ENCODE measurements around the gene VPS13D. TPM values are rescaled to one million over a fixed set of nuclear protein-coding genes. Genes with fewer than 3 reads are reported as not detected.

Gene VPS13D
- polyA plus RNA-seq, 1 of the 3 experiments (the other 2 are of a cell fraction), result 15.0 TPM

- Histone ChIP-seq H3K4me1 (ENCODE audit: control insufficient read depth in 1 of 2, insufficient read depth in 2 of 2, low read depth in 1 of 2, low read length in 1 of 2) (peaks cover 10 to 26% of the 10 kb centered on the region in 2 experiments; a peak in 3 of 4 replicates), H3F3A (replicated peaks; ENCODE audit: insufficient read depth) (peaks cover 5% of the 10 kb centered on the region), H3K9ac (no peak overlapping the region), H4K20me1 (ENCODE audit: insufficient read depth) (no peaks in the 10 kb centered on the region), H3K9me3 (no peaks in the 10 kb centered on the region), H2AFZ (ENCODE audit: low read depth) (no peak overlapping the region), H3K27ac (ENCODE audit: low read depth in 2 of 2, low read length in 1 of 2) (no peak overlapping the region), H3K4me3 (ENCODE audit: low read depth in 2 of 2, low read length in 1 of 2) (no peak overlapping the region), H3K79me2 (ENCODE audit: insufficient read depth) (no peaks in the 10 kb centered on the region), H3K9me2 (no peaks in the 10 kb centered on the region), H3K4me2 (no peak overlapping the region), H3K27me3 (ENCODE audit: insufficient read depth) (no peaks in the 10 kb centered on the region), H3K36me3 (replicated peaks in 1 of 2; ENCODE audit: control insufficient read depth in 1 of 2, insufficient read depth in 2 of 2, low read length in 1 of 2) (peaks cover 0 to 6% of the 10 kb centered on the region in 2 experiments)
- 93% methylated on average over 7 of the region's 7 CpGs for WGBS (ENCODE audit: low lambda C conversion rate)
- DNase-seq, result no peak
- TF ChIP-seq RAD21 (IDR thresholded peaks at IDR 0.05; ENCODE audit: low read length), result no peak
- TF ChIP-seq POLR2AphosphoS5 (IDR thresholded peaks at IDR 0.05; ENCODE audit: low read depth, low read length), result no peak
- no peak for TF ChIP-seq SIN3A (IDR thresholded peaks at IDR 0.05; ENCODE audit: borderline replicate concordance, low read depth, low read length)
- TF ChIP-seq TAF1 (IDR thresholded peaks at IDR 0.05; ENCODE audit: borderline replicate concordance, low read depth, low read length), result no peak
- TF ChIP-seq YY1 (IDR thresholded peaks at IDR 0.05; ENCODE audit: low read depth), result no peak
- TF ChIP-seq EP300 (IDR thresholded peaks at IDR 0.05; ENCODE audit: borderline replicate concordance in 1 of 2, low read depth in 1 of 2, low read length in 1 of 2), result no peak
- TF ChIP-seq RFX5 (IDR thresholded peaks at IDR 0.05; ENCODE audit: low read length), result no peak
- no peak for TF ChIP-seq TCF12 (IDR thresholded peaks at IDR 0.05)
- no peak for TF ChIP-seq CTCF (IDR thresholded peaks at IDR 0.05)
- no peak for TF ChIP-seq FOXM1 (IDR thresholded peaks at IDR 0.05; ENCODE audit: low read depth)
- TF ChIP-seq MAX (IDR thresholded peaks at IDR 0.05; ENCODE audit: low read depth), result no peak
- TF ChIP-seq MEF2A (IDR thresholded peaks at IDR 0.05; ENCODE audit: borderline replicate concordance, low read depth), result no peak
- TF ChIP-seq RXRA (IDR thresholded peaks at IDR 0.05; ENCODE audit: borderline replicate concordance, low read depth), result no peak
- TF ChIP-seq FOSL2 (IDR thresholded peaks at IDR 0.05; ENCODE audit: borderline replicate concordance, low read depth), result no peak
- TF ChIP-seq FOXJ3 (CRISPR knock-in tag; IDR thresholded peaks at IDR 0.05), result no peak
- POLR2A ChIA-PET, result no interaction called here
- CTCF ChIA-PET, result interaction anchor here (1.0 to 1.6 kb wide), 2 partner anchors 14 to 30 kb away, joined by 3 to 5 read pairs; no protein-coding TSS in a partner anchor
Observed at GRCh38 chr1:12438349-12438924, 208.6 kb downstream of the VPS13D start.

- CTCF ChIA-PET, result interaction anchor here (1.0 to 1.6 kb wide), 2 partner anchors 15 to 31 kb away, joined by 3 to 5 read pairs; no protein-coding TSS in a partner anchor
- no peak overlapping the region for H3K4me2 ChIP-seq
- WGBS (ENCODE audit: low lambda C conversion rate), result 95% methylated on average over 5 of the region's 5 CpGs
- H3K9ac ChIP-seq, result no peak overlapping the region
- peaks cover 4 to 19% of the 10 kb centered on the region in 2 experiments; a peak in 3 of 4 replicates for H3K4me1 ChIP-seq (ENCODE audit: control insufficient read depth in 1 of 2, insufficient read depth in 2 of 2, low read depth in 1 of 2, low read length in 1 of 2)
- no peaks in the 10 kb centered on the region for H3K27me3 ChIP-seq (ENCODE audit: insufficient read depth)
- POLR2A ChIA-PET, result no interaction called here
- no peaks in the 10 kb centered on the region for H4K20me1 ChIP-seq (ENCODE audit: insufficient read depth)
- H3K4me3 ChIP-seq (ENCODE audit: low read depth in 2 of 2, low read length in 1 of 2), result no peak overlapping the region
- peaks cover 0 to 6% of the 10 kb centered on the region in 2 experiments for H3K36me3 ChIP-seq (replicated peaks in 1 of 2; ENCODE audit: control insufficient read depth in 1 of 2, insufficient read depth in 2 of 2, low read length in 1 of 2)
- TF ChIP-seq FOSL2 (IDR thresholded peaks at IDR 0.05; ENCODE audit: borderline replicate concordance, low read depth) (no peak), TAF1 (IDR thresholded peaks at IDR 0.05; ENCODE audit: borderline replicate concordance, low read depth, low read length) (no peak), JUND (IDR thresholded peaks at IDR 0.05) (no peak), IRF3 (IDR thresholded peaks at IDR 0.05; ENCODE audit: low read depth, low read length) (no peak), RCOR1 (IDR thresholded peaks at IDR 0.05; ENCODE audit: low read length) (no peak), USF2 (IDR thresholded peaks at IDR 0.05; ENCODE audit: borderline replicate concordance, low read depth, low read length) (no peak), TEAD4 (IDR thresholded peaks at IDR 0.05; ENCODE audit: borderline replicate concordance, insufficient read depth) (no peak), GABPA (IDR thresholded peaks at IDR 0.05; ENCODE audit: low read depth) (no peak), NRF1 (IDR thresholded peaks at IDR 0.05; ENCODE audit: low read depth, low read length) (no peak), FOXM1 (IDR thresholded peaks at IDR 0.05; ENCODE audit: low read depth) (no peak), TCF12 (IDR thresholded peaks at IDR 0.05) (no peak), ELF1 (IDR thresholded peaks at IDR 0.05) (no peak), USF1 (IDR thresholded peaks at IDR 0.05; ENCODE audit: borderline replicate concordance, low read depth) (no peak), SIN3A (IDR thresholded peaks at IDR 0.05; ENCODE audit: borderline replicate concordance, low read depth, low read length) (no peak), MAX (IDR thresholded peaks at IDR 0.05; ENCODE audit: low read depth) (no peak)
- H3K79me2 ChIP-seq (ENCODE audit: insufficient read depth), result no peaks in the 10 kb centered on the region
- no peaks in the 10 kb centered on the region for H3K9me3 ChIP-seq
- H2AFZ ChIP-seq (ENCODE audit: low read depth), result no peak overlapping the region
- H3K27ac ChIP-seq (ENCODE audit: low read depth in 2 of 2, low read length in 1 of 2), result no peak overlapping the region
- no peak for DNase-seq
- H3F3A ChIP-seq (replicated peaks; ENCODE audit: insufficient read depth), result peaks cover 5% of the 10 kb centered on the region
- H3K9me2 ChIP-seq, result no peaks in the 10 kb centered on the region
Observed at GRCh38 chr1:12439073-12439472, 209.2 kb downstream of the VPS13D start.

Measured in SK-N-SH (cell line).